Middle frontal gyrus (tissue), 1 donor: ENCODE results near the gene SRSF8.
"Not testable (repeated sequence)": the region's sequence is repeated elsewhere in the genome, so short reads cannot be mapped to it uniquely, and the experiment has no call there.

Source experiments
- DNase-seq: peaks from one replicate; pipeline ENCODE4 v3.0.0-alpha.2; 2015; ENCODE audit warnings: low spot score; ENCODE audit errors: extremely low spot score

Gene SRSF8

GRCh38 chr11:95095858-95096587, 29.3 kb downstream of the SRSF8 start:
- no peak for DNase-seq

- no peak for DNase-seq
These were observed 30.5 kb downstream of the SRSF8 start for GRCh38 chr11:95097209-95097608.

GRCh38 chr11:95098826-95099225, 32.1 kb downstream of the SRSF8 start:
- no peak for DNase-seq

GRCh38 chr11:95100191-95100648, 33.5 kb downstream of the SRSF8 start:
- DNase-seq, result no peak

- no peak for DNase-seq
These were observed 34.3 kb downstream of the SRSF8 start for GRCh38 chr11:95100856-95101507.

GRCh38 chr11:95101935-95102334, 35.2 kb downstream of the SRSF8 start:
- no peak for DNase-seq

- no peak for DNase-seq
These were observed 36.0 kb downstream of the SRSF8 start for GRCh38 chr11:95102733-95103132.

GRCh38 chr11:95103701-95104100, 37.0 kb downstream of the SRSF8 start:
- DNase-seq, result no peak

GRCh38 chr11:95104121-95104830, 37.6 kb downstream of the SRSF8 start:
- no peak for DNase-seq

- DNase-seq, result no peak
These were observed 38.1 kb downstream of the SRSF8 start for GRCh38 chr11:95104856-95105255.

GRCh38 chr11:95108159-95108611, 41.5 kb downstream of the SRSF8 start:
- DNase-seq, result no peak

GRCh38 chr11:95108671-95109551, 42.2 kb downstream of the SRSF8 start:
- DNase-seq, result no peak

- not testable (repeated sequence) for DNase-seq
These were observed 44.8 kb downstream of the SRSF8 start for GRCh38 chr11:95111471-95111870.

- DNase-seq, result no peak
These were observed 45.3 kb downstream of the SRSF8 start for GRCh38 chr11:95111923-95112540.

- no peak for DNase-seq
These were observed 48.9 kb downstream of the SRSF8 start for GRCh38 chr11:95115597-95115996.

- DNase-seq, result no peak
These were observed 52.8 kb downstream of the SRSF8 start for GRCh38 chr11:95119361-95120060.
